Stimulated activated CD8-positive, alpha-beta memory T cell treated with anti-CD3 and anti-CD28 coated beads, Interleukin-15, amount 100 ng/mL, for 1 hour (primary cell): ENCODE measurements around the gene ACTN4.

Experiments
- DNase-seq: peaks from one replicate; pipeline ENCODE4 v3.0.0-alpha.2; 2020; ENCODE audit warnings: low read depth

Gene ACTN4

GRCh38 chr19:38709671-38710415, 62.4 kb downstream of the ACTN4 start:
- no peak for DNase-seq

GRCh38 chr19:38710416-38710702, 62.9 kb downstream of the ACTN4 start:
- DNase-seq = no peak

GRCh38 chr19:38710928-38711725, 63.7 kb downstream of the ACTN4 start:
- no peak for DNase-seq

- DNase-seq = no peak
These were observed 64.3 kb downstream of the ACTN4 start for GRCh38 chr19:38711726-38712153.

GRCh38 chr19:38712161-38712748, 64.8 kb downstream of the ACTN4 start:
- no peak for DNase-seq

GRCh38 chr19:38713227-38713649, 65.8 kb downstream of the ACTN4 start:
- DNase-seq = no peak

GRCh38 chr19:38713865-38714264, 66.4 kb downstream of the ACTN4 start:
- DNase-seq = no peak

GRCh38 chr19:38714354-38714778, 66.9 kb downstream of the ACTN4 start:
- DNase-seq = no peak

- DNase-seq = no peak
These were observed 68.1 kb downstream of the ACTN4 start for GRCh38 chr19:38715555-38715954.

GRCh38 chr19:38717051-38717450, 69.6 kb downstream of the ACTN4 start:
- DNase-seq = no peak

- no peak for DNase-seq
These were observed 70.4 kb downstream of the ACTN4 start for GRCh38 chr19:38717855-38718254.

- no peak for DNase-seq
These were observed 71.5 kb downstream of the ACTN4 start for GRCh38 chr19:38718747-38719543.

- DNase-seq = no peak
These were observed 72.5 kb downstream of the ACTN4 start for GRCh38 chr19:38719761-38720558.

GRCh38 chr19:38720559-38721236, 73.2 kb downstream of the ACTN4 start:
- no peak for DNase-seq

GRCh38 chr19:38721496-38721895, 74.0 kb downstream of the ACTN4 start:
- no peak for DNase-seq

- DNase-seq = no peak
These were observed 74.7 kb downstream of the ACTN4 start for GRCh38 chr19:38721979-38722773.

- DNase-seq = no peak
These were observed 75.6 kb downstream of the ACTN4 start for GRCh38 chr19:38722947-38723605.

GRCh38 chr19:38723606-38723965, 76.1 kb downstream of the ACTN4 start:
- no peak for DNase-seq

- DNase-seq = no peak
These were observed 76.8 kb downstream of the ACTN4 start for GRCh38 chr19:38723990-38724854.
